Activated gamma-delta T cell (primary cell): ENCODE data around the gene YEATS2.

Source experiments
- DNase-seq: peaks from one replicate; lab custom pipeline; 2025; lab: John Stamatoyannopoulos, UW

The YEATS2 gene

DNA sequence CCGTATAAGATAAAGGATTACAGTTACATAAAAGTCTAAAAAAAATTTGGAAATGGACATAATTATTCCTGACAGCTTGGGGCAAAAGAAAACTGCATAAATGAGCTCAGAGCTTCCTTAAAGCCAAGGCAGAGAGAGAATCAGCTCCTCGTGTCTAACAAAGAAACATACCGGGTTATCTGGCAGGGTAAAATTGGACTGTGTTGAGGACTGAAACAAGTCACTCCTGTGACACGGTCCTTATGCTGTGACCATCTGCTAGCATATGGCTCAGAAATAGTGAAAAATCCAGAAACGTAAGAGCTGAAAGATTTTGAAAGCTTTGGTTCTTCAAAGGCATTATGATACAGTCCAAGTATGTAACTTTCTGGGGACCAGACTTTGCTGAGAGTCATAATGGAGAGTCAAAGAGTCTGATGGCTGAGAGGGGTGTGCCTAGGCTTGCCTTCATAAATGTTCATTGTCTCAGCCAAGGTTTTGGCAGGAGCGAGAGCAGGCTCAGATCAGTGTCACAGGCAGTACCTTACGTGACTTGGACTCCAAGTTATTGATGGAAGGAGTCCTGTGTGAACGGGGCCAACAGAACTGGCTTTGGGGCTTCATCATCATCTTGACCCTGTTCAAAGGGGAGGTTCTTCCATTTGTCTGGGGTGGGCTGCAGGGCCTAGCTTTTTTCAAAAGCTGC, 115.3 kb downstream of the YEATS2 start:
- no peak for DNase-seq

DNA sequence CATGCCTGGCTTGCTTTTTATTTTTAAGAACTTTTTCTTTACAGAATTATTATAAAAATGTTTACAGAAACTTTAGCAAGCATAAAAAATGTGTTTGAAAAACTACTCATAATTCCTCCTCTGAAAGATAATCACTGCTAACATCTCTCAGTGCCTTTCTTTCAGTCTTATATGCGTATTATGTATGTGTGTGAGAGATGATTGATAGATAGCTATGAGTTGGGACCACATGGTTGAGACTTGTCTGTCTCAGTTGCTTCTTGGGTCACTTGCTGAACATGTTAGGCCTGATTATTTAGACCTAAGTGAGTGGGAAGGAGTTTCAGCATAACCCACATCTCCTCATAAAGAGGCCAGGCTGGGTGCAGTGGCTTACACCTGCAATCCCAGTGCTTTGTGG, 116.6 kb downstream of the YEATS2 start:
- DNase-seq, result no peak

DNA sequence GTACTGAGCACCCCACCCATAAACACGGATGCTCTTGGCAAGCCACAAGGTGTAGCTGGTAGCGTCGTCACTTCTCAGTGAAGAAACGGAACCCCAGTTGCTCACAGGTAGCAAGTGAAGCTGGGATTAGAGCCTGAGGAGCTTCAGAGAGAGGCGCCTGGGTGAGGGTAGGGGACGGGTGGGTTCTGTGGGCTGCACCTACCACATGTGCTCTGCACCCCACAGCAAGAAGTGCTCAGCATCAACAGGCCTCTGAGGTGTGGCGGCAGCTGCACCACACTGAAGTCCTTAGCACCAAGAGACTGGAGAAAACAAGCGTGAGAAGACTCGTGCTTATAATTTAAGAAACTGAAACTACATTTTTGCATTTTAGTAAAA, 118.0 kb downstream of the YEATS2 start:
- no peak for DNase-seq

DNA sequence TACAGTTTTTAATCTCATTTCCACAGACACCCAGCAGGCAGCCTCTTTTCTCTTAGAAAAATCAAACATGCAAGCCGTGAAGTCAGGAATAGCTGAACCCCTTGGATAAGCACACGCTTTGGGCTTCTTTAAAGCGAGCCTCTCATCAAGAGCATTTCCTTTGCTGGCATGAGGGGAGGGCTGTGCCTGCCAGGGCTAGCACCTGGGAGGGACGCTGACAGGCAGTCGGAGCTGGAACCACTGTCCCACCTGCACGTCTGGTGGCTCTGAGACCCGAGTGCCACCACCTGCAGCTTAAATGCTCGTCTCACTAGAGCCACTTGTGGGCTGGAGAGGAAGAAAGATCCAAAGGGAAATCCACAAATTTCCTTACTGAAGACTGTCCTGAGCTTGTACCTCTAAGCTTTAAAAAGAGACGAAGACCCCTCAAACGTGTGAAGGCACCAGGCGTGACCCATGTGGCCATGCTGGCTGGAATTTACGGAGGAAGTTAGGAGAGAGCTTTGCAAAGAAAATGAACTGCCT, 118.4 kb downstream of the YEATS2 start:
- DNase-seq, result no peak

DNA sequence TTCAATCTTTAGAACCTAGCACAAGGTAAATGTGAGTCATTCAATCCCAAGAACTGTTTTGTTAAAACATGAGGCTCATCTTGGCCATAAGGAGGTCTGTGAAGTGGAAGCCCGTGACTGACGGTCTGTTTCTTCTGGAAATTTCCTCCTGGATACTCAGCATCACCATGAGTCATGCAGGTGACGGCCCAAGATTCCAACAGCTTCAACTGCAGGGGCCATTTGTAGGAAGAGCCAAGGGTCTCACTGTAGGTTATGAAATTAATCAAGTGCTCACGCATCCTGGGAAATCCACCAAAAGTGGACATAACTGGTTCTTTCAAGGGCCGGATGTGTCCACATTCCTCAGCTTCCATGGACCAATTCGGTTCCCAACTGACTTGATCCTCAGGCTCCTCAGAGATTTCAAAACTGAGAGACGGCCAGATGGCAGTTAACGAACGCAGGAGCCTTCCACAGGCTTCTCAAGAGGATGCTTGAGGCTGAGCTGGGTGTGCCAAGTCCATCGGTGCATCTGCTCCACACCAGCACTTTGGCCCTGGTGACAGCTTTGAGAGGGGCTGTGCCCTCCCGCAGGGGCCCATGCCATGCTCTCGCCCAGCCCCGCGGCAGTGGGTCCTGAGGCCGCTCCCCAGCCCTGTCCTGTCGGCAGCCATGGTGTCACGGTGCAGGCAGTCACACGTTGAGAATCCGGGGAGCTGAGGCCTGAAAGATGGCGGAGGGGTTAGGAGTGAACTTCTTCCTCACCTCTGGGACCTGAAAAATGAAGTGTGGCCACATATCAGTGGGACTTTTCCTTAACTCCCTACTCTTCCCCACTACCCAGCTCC, 119.3 kb downstream of the YEATS2 start:
- DNase-seq, result no peak

DNA sequence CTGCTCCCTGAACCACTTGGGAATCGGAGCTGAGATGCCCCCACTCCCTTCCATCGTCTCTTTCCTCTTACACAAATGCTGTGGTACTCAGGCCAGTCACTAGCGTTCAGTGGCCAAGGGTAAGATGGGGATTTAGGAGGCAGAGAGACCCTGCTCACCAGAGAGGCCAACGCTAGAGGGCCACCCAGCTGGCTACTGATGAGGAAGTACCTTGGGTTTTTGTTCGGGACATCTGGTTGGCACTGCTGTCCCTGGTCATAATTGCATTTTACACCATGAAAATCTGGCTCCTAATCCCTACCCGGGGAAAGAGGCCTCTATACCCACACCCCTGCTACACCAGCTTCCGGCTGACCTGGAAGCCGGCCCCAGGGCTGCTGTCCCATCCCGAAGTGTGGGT, 120.0 kb downstream of the YEATS2 start:
- DNase-seq, result no peak

DNA sequence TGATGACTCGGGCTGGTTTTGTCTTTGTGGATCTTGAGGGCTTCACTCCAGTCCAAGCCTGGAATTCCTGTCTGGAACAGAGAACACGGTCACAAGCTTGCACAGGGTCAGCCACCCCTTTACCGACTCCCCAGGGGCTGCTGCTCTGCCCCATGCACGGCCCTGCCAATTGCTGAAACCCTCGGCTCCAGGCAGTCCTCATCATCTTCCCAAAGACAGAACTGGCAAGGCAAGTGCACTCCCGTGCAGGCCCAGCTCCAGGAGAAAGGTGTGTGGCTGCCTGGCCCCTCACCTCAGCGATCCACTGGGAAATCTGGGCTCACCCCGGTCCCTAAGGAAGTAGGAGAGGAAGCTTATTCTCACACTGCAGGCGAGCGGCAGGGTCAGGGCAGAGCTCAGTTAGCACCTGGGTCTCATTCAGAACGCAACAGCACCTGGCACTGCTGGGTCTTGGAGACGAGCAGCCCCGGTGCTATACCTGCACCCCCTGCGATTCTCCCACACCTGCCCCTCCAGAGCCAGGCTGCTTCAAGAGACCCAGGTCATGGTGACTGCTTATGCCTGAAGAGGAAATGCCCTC, 120.5 kb downstream of the YEATS2 start:
- no peak for DNase-seq

DNA sequence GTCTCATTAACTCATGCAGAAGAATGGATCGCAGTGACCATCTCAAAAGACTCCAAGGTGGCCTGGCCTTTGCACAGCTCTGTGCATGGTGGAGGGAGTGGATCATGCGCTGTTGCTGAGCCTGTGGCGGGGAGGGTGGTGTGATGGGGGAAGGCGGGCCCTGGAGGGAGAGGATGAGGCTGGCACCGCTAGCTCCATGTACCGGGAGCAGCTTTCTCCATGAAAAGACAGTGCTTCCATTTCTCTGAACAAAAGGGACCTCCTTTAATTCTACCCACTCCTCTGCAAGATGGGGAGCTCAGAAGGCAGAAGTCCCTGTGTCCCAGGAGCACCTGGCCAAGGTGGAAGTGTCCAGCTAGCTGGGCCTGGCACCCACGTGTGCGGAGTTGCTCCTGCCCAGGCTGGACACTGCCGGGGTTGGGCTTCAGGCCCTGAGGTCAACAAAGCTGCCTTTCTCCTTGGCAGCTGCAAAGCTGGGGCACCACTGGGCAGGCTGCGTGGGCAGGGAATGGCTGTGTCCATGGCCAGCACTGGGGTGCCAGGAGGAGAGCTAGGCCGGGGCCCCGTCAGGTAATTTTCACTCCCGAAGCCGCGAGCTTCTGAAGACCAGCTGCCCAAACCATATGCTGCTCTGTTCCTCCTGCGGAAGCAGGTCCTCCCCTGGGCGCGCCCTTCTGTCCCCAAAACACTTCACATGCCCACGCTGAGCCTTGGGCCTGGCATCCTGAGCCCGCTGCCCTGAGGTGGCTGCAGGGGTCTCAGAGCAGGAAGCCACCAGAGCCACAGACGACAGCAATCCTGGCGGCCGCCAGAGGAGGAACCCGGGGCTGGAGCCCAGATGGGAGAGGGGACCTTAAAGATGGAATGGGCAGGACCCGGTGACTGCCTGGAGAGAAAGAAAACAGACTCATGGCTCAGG, 121.4 kb downstream of the YEATS2 start:
- no peak for DNase-seq

DNA sequence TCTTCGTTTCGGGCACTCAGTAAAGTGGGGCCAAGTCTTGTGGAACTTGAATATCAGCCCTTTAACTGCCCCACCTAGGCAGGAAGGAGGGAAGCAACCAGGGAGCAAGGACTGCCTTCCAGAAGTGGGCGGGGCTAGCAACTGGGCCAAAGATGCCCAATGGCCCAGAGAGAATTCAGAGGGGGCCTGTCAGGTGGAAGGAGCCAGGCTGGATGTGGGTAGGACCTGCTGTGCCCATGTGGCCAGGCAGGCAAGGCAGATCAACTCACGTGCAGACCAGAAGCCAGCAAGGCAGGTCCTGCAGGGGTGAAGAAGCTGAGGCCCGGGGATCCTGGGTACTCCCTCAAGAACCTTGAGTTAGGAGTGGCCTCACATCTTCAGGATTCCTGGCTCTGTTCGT, 122.2 kb downstream of the YEATS2 start:
- no peak for DNase-seq

DNA sequence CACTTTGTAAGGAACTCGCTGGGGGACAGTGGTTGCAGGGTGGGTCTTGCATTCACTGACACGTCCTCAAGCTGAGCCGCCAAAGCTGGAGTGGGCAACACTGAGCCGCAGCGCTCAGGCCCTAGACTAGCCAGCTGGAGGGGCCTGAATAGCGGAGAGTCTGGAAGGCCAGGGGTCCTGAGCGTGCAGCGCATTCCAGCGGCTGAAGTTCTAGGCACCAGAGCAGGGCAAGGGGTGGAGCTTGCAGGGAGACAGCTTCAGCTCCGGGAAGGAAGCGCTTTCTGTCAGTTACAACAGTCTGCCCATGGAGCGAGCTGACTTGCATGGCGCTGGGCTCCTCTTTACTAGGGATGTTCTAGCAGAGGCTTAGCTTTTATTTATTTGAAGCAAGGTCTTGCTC, 125.0 kb downstream of the YEATS2 start:
- no peak for DNase-seq

DNA sequence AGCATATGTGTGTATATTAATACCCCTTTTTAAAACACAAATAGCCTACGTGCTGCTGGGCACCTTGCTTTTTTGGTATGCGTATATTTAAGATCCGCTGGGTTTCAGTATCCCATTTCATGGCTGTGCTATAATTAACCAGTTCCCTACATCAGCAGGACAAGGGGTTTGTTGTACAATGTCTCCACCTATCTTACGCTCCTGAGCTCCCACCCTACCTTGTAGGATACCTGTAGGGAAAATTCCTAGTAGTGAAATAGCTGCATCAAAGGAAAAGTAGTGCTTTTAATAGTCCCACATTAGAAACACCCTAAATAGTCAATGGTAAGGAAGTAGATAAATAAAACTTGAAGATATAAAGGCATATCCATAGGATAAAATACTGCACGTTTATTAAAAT, 126.4 kb downstream of the YEATS2 start:
- DNase-seq, result no peak

DNA sequence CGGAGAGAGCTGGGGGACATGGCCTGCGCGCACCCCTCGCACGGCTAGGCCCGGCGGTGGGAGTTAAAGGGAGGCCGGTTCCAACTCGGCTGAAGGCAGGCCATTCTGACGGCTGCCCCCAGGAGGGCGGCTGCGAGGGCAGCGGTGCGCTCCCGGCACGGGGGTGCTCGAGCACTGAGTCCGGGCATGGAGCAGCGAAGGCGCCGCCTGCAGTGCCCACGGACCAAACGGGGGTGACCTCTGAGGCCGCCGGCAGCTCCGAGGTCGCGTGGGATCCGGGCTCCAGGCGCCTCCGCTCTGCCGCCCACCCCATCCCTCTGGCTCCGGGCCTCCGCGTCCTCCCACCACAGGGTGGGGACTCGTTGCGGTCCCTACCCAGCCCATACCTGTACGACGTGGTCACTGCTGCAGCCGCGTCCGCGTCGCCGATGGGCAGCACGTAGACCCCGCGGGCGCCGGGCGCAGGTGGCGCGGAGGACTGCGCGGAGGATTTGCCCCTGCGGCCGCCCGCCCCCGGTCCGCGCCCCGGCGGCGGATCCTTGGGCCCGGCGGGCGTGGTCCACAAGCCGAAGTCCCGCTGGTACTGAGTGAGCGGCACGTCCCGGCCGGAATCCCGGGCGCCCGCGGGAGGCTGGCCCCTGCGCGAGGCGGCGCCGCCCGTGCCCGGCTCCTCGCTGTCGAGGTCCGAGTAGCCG, 127.3 kb downstream of the YEATS2 start:
- peak; percentile 26 for DNase-seq

DNA sequence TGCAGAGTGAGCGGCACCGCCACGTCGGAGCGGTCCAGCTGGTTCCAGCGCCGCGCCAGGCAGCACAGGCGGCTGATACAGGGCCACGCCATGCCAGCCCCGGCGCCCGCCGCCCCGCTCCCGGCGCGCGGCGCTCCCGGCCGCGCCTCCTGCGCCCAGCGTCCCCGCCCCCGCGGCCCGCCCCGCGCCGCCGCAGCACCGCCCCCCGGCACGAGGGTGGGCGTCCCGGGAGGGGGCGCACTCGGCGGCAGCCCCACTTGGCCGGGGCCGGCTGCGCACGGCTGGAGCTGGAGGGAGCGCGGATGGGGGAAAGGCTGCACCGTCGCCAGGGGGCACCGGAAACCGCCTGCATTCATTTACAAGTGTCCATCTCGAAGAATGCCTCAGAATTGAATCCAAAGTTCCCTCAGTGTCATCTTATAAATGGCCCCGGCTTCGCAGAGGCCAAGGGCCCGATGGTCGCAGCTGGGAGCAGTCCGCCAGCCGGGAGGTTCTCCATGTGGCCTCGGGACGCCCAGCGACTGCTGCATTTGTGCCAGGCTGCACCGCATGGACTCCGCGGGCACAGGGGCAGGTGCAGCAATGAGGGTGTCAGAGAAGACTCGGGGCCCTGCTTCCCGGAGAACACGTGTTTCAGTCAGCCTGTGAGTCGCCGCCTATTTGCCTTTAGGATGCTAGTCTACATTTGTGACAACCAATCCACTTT, 128.0 kb downstream of the YEATS2 start, which contains the start of gene MAP6D1:
MAP6D1 (minus strand) TSS at position 122 of the 706 bp plus-strand sequence; CDS start at position 92, 30 bp downstream.
- DNase-seq, result peak; percentile 22

DNA sequence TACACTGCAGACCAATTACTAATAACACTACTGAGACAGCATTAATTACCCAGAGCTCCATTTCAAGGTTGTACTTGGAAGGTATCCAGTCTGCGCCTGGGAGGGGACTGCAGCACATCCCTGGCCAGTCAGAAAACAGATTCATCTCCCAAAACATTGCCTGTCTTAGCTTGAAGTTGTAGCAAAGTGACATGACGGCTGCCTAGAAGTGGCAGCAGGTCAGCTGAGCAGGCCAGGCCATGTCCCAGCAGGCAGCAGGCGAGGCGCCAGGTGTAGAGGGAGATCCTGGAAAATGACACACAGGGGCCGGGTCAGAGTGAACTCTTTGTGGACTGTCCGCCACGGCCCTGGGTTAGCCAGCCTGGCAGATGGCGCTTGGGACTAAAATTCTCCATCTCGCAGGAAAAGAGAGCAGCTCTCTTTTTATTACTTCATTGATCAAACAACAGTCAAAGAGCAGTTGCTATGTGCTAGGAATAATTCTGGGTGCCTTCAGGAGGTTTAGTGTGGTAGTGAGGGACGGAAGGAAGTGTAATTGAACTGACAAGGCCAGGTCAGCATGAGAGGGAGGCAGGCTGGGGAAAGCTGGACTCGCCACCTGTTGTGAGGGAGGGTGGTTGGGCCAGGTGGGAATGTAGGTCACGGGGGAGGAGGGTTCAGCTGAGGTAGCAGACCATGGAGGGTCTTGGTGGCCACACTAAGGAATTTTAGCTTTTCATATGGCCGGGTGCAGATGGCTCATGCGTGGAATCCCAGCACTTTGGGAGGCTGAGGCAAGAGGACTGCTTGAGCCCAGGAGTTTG, 129.1 kb downstream of the YEATS2 start:
- DNase-seq, result no peak

DNA sequence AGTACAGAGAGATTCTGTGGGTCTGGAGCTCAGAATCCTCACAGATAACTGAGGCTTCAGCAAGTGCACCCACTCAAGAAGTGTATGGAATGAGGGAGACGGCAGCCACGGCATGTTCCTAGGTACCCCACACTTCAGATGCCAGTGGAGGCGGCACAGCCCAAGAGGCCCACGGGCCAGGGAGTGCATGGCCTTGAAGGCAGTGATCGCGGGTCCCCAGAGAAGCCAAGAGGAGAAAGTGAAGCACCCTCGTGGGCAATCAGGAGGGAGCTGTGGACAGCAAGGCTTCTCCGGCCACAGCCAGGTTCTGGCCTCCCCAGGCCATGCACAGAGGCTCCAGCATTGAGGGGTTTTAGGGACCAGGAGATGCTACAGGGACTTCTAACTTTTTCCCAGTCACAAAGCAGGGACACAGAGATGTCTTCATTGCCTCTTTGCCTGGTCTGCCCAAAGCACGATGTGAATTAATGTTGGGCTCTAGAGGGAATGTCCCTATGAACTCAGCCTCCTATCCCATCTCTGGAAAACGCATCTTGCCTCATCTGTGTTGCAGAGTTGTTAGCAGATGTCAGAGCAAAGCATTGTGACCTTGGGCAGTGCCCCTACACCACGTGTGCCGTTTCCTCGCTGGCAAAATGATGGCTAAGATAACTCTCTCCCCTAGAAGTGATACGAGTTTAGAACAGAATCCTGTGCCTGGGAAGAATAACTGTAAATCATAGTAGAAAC, 130.4 kb downstream of the YEATS2 start:
- DNase-seq, result no peak

DNA sequence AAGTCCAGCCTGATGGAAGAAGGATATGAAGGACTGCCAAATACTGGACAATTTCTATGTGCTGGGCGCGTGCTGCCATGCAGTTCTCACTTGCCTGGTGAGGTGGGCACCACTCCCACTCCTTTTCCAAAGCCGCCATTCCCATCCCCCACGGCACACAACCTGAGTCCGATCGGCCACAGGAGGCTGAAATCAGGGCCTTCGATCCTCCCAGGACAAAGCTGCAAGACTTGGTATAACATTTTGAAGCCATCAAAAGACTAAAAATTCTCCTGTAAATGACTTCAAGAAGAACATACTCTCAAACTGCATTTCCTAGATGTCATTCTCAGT, 130.9 kb downstream of the YEATS2 start:
- no peak for DNase-seq

DNA sequence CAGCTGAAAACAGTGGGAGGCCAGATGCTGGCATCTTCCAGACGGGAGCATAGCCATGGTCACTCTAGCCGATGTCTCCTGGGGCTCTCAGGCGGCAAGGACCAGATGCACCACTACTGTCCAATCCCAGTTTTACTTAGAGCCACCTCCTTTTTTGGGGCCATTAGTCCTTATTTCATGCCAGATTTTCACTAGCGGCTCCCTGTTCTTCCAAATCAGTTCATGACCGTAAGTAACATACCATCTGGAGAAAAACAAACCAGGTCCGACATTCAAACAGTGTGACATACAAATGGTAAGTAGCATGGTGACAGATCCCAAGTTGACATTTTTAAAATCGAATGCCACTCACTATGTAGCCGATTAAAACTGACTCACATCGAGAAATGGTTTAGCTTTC, 131.9 kb downstream of the YEATS2 start:
- DNase-seq, result no peak

DNA sequence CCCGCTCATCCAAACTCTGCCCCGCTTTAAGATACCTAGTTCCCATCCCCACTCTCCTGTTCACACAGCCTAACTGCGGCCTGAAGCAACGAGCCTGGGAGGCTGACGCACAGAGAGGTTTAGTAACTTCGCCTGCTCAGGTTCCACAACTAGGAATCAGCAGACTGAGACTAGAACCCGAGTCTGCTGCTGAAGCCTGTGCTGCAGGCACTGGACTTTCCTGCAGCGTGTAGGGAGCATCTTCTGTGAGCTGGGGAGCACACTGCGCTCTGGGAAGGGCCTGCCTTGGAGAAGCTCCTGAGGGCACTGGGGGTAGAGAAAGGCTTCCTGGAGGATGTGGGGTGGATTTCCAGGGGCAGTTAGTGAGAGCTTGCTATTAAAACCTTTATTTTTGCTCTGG, 132.6 kb downstream of the YEATS2 start:
- no peak for DNase-seq

DNA sequence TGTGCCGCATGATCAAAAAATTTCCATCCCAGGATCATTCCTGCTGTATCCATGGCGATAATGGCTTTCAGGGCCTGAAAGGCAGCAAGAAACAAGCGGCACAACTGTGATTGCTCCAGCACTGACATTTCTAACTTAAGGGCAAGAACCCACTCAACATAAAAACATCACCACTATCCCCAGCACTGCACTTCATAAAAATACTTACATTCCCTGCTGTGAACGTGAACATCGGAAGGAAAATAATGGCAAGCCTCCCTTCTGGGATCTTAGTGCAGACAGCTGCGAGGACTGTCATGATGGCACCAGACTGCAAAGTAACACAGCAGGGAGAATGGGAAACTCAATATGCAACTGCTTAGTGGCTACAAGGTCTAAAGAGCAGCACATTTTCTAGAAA, 135.9 kb downstream of the YEATS2 start:
- no peak for DNase-seq
